GM18951 (cell line): Measurements from ENCODE around the gene BZW2.

Source experiments
- POLR2A ChIP-seq: IDR thresholded peaks from 4 replicates; pipeline ENCODE4 v1.6.1; 2011; ENCODE audit warnings: mild to moderate bottlenecking; ENCODE audit not compliant: insufficient read length, insufficient read depth; ENCODE audit errors: extremely low read depth
- in situ Hi-C: fragments of 300-500 bp; cut with MboI; formaldehyde crosslinking; loops from one replicate; pipeline ENCODE4 v1.12.0; 2022; ENCODE audit warnings: low sequenced_read_pairs, mixed read lengths, inconsistent platforms; ENCODE audit not compliant: unreplicated experiment

The BZW2 gene

DNA sequence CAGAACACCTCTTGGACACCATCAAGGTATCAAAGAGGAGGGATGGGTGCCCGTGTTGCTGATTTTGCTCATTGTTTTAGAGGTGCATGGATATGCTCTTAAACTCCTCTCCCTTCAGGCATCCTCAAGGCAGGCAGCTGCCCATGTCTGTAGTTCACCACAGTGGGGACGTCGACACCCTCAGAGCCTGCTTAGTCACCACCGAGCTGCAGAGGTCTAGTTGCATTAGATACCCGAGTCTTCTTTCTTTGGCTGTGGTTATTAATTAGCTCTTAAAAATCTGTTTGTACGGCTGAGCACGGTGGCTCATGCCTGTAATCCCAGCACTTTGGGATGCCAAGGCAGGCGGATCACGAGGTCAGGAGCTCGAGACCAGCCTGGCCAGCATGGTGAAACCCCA lies 82.8 kb downstream of the BZW2 start:
- in situ Hi-C loops = no loop called here
- no peak for TF ChIP-seq POLR2A

DNA sequence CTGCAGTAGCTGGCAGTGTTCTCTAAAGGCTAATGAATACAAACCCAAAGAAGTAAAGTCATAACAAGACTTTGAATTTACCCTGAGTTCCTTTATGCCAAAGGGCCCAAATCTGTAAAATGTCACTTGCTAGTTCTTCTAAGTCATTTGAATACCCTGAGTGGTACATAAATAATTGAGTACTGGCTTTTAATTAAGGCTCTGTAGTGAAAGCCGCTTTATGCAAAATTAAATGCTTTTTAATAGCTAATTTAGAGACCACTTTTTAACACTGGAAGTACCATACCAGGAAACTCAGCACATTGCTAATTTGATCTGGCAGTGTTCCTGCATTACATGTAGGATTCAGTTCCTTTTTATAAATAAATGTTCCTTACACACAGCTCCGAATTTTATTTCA lies 83.6 kb downstream of the BZW2 start:
- in situ Hi-C loops = no loop called here
- no peak for TF ChIP-seq POLR2A

DNA sequence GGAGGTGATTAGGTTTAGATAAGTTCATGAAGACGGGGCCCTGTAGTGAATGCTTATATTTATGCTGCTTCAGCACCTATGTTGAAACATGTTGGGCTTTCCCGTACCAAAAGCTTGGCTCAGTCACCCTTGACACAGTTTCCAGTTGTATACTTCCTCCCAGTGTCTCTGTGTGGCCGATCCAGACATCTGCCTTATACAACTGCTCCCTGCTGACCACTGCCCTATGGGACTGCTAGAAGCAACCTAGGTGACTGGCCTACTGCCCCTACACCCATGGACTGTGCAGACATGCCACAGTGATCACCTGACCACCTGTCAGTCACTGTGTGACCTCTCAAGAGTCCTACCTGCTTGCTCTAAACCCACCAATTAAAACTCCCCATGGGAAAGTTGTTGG lies 85.0 kb downstream of the BZW2 start:
- in situ Hi-C loops = no loop called here

DNA sequence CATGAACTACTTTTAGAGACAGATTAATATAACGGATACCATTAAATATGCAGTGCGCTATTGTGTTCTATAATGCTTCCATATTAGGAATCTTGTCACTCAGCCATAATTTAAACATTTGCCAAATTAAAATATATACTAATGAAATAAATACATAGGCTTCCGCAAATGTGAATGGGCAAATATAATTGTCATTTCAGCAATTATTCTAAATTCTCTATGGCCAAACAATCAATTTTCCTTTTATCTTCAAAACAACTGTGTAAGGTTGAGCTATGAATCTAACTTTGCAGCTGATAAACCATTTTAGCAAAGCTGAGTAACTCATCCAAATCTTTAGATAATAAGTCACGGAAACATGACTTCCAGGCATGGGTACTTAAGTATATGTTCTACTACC lies 86.8 kb downstream of the BZW2 start:
- TF ChIP-seq POLR2A = no peak
- in situ Hi-C loops = no loop called here

More for the DNA sequence above, 85.0 kb downstream of the BZW2 start:
- no peak for TF ChIP-seq POLR2A

DNA sequence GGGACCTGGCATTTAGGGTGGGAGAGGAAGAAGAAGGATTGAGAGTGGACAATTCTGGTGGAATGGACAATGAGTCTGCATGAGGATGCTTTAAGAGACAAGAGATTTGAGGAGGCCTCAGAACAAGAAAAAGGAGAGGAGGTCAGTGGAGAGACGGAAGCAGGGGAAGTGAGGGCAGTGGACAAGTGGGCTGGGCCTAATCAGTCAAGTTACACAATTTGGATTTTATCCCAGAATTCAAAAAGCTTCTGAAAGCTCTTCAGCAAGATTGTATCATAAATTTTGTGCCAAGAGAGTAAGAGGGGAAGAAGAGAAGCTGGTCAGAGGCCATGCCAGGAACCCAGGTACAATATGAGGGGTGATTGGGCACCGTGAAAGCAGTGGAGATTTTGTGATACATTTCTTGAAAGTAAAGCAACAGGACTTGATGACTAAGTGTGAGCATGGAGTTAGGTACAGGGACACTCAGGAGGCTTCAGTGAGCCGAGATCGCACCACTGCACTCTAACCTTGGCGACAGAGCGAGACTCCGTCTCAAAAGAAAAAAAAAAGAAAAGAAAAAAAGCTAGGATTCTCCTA lies 88.3 kb downstream of the BZW2 start:
- no peak for TF ChIP-seq POLR2A
- in situ Hi-C loops = no loop called here

DNA sequence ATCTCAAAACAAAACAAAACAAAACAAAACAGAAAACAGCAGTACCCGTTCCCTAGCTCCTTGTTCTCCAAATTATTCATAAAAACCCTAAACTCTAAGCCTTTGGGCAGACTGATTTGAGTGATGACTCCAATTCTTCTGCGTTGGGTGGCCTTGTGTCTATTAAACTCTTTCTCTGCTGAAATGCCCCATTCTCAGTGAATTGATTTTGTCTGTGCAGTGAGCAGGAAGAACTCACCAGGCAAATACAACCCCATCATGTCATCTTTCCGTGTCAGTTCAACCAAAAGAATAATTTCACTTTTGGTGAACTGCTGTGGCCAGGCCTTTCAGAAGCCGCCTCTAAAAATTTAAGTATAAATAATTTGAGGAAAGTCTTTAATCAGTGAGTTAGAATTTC lies 89.0 kb downstream of the BZW2 start:
- TF ChIP-seq POLR2A = no peak
- in situ Hi-C loops = no loop called here

DNA sequence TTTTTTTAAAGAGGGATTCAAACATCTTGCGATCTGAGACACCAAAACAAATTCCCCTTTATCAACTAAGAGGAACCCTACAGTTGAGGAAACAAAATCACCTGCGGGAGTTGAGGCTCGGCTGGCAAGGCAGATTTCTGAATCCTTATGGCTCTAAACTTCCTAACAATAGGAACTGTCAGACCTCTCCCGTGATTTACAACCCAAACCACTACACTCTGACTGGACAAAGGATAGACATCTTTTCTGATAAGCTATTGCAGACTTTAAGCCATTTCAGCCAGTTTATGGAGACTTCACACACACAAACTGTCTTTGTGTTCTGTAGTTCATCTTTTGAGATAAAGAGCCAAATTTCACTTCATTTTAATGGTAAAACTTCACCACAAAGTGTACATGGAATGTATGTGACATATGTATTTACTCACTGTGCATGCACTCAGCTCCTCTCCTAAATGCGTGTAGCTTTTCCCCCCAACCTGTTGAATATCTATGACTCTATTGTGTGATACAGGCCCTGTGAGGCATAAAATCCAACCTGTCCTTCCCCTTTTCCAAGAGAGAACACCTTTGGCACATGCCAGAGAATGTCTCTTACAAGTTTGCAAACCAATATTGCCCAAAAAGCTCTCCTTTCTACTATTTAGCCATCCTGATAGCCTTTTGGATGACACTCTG lies 92.2 kb downstream of the BZW2 start:
- no peak for TF ChIP-seq POLR2A
- in situ Hi-C loops = no loop called here

DNA sequence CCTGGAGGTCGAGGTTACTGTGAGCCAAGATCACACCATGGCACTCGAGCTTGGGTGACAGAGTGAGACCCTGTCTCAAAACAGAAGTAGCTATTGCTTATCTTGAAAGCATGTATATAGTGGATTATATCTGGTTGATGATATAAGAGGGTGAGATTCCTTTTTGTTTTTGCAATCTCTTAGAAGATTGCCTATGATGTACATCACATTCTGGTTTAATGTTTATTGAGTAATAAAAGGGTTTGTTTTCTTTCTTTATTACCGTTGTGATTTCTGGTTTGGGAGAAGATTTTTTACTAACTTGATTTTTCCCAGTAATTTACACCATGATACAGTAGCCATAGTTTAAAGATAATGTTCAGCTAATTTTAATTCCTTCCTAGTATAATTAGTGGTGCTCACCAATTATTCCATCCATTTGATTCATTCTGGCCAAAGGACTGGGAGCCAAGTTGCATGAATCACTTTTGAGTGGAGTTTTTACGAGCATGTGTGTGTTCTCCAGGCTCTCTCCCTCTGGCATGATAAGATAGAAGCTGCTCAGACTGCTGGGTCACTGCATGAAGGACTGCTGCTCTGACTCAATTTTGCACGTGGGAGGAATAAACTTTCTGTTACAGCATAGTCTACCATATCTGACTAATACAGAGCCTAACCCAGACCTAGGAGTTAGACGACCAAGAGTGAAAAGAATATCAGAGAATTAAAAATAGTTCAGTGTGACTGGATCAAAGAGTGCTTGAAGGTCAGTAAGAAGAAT lies 94.1 kb downstream of the BZW2 start:
- in situ Hi-C loops = no loop called here
- TF ChIP-seq POLR2A = no peak

DNA sequence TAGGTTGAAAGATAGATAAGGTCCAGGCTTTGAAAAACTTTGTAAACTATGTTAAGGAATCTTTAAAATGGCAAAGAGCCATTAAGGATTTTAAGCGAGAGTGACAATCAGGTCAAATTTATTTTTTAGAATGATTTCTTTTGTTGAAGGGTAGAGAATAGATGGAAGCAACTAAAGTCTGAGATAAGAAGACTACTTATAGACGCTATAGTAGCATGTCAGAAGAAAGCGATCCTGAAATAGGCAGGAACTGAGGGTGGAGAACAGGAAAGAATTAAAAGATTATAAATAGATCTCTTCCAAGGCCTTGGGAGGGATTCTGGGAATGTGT lies 94.6 kb downstream of the BZW2 start:
- in situ Hi-C loops = no loop called here
- no peak for TF ChIP-seq POLR2A

DNA sequence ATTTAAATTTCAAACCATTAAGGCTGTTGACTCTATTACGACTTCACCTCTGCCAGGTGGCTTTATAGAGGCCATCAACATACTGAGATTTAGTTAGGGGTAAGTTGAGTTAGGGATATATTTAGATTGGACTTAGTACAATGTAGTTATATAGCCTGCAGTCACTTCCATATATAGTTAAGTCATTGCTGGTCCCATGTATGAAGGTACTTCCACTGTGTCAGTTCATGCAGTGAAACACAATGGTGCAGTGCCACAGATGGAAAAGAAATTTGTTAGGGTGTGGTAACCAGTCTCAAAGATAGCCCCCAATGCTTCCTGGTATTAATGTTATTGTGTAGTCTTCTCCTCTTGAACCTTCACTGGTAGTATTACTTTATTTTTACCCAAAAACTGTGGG lies 95.0 kb downstream of the BZW2 start:
- no peak for TF ChIP-seq POLR2A
- in situ Hi-C loops = no loop called here

DNA sequence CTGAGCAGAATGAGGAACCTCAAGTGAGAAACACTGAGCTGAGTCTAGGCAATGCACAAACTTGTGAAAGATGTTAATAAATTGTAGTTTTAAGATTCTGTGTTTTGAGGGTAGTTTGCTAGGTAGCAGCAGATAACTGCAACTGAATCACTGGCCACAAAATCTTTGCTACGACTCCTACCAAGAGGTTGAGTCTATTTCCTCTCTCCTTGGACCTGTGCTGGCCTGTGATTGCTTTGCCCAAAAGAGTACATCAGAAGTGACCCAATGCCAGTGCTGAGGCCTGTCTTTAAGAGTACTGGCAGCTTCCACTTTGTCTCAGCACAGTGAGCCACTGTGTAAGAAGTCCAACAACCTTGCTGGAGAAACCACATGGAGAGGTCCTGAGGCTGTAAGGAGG lies 95.7 kb downstream of the BZW2 start:
- in situ Hi-C loops = no loop called here
- TF ChIP-seq POLR2A = no peak

DNA sequence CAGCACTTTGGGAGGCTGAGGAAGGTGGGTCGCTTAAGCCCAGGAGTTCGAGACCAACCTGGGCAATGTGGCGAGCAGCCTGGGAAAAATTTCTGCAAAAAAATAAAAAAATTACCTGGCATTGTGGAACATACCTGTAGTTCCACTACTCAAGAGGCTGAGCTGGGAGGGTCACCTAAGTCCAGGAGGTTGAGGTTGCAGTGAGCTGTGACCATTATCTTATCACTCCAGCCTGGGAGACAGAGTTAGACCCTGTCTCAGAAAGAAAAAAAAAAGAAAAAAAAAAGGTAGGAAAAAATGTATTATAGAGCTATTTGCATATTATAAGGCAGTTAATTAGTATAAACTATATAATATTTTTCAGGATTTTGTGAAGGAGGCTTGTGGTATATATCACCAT lies 96.6 kb downstream of the BZW2 start:
- in situ Hi-C loops = no loop called here
- no peak for TF ChIP-seq POLR2A

DNA sequence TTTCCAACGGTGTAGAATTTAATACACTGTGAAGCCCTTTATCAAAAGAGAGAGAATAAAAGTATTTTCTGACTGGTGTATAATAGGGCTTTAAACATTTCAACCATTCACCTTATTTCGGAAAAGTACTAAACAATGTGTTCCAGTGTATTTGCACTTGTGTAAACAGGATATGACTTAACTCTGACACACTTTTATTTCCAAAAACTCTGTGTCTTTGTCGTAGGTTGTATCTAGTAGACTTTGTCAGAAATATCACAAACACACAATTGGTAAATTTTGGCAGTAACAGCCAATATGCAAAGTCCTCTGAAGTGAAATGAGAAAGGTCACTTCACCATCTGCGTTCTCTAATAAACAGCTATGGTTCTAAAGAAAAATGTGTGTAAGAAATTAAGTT lies 97.3 kb downstream of the BZW2 start:
- in situ Hi-C loops = no loop called here
- no peak for TF ChIP-seq POLR2A
